Gastroesophageal sphincter (tissue), 4 donors: ENCODE results near the gene KYAT1. TPM values are rescaled to one million over a fixed set of nuclear protein-coding genes. Genes with fewer than 3 reads are reported as not detected.
A peak's percentile ranks its signal among the peaks of the same experiment; 100 is the strongest.

Experiments
- ATAC-seq: fragments of 150-250 bp; one replicate; pipeline ENCODE4 v1.9.1; 2016; ENCODE audit warnings: mild to moderate bottlenecking, moderate library complexity
- H3K27ac ChIP-seq, 4 donors: fragments of 200-600 bp; sonication (generic) in 3 of 4; 1 replicate in 3 of 4; 2 replicates in 1 of 4; pipeline ENCODE4 v1.5.1; 2016 to 2019
- H3K27me3 ChIP-seq: fragments of 200-600 bp; sonication (generic); one replicate; pipeline ENCODE4 v1.5.1; 2019
- H3K36me3 ChIP-seq, 2 donors: fragments of 200-600 bp; sonication (generic); one replicate each; pipeline ENCODE4 v1.5.1; 2019; ENCODE audit warnings: control low read depth in 1 of 2
- H3K4me1 ChIP-seq, 3 donors: fragments of 200-600 bp; sonication (generic); 1 replicate in 2 of 3; 2 replicates in 1 of 3; pipeline ENCODE4 v1.5.1; 2016 to 2019; ENCODE audit warnings: control low read depth in 2 of 3
- H3K4me3 ChIP-seq, 2 donors: fragments of 200-600 bp; sonication (generic); one replicate each; pipeline ENCODE4 v1.5.1; 2019; ENCODE audit warnings: mild to moderate bottlenecking in 1 of 2, moderate library complexity in 1 of 2
- H3K9me3 ChIP-seq, 3 donors: fragments of 200-600 bp; sonication (generic); one replicate each; pipeline ENCODE4 v1.5.1; 2017 to 2019; ENCODE audit warnings: control low read depth in 2 of 3
- CTCF ChIP-seq, 4 experiments: fragments of 200-600 bp in 2 of 4; fragments of 450-650 bp in 2 of 4; sonication (generic) in 1 of 4; IDR thresholded peaks; one replicate each; pipeline ENCODE4 v1.5.1; 2017 to 2019; ENCODE audit warnings: antibody characterized with exemption in 4 of 4, mild to moderate bottlenecking in 2 of 4, moderate library complexity in 2 of 4
- EP300 ChIP-seq: sonication (generic); formaldehyde crosslinking; IDR thresholded peaks from one replicate; pipeline ENCODE4 v1.6.1; 2017; ENCODE audit warnings: antibody characterized with exemption, mild to moderate bottlenecking
- POLR2A ChIP-seq, 2 donors: fragments of 450-650 bp; IDR thresholded peaks; one replicate each; pipeline ENCODE4 v1.6.1; 2017; ENCODE audit warnings: antibody characterized with exemption in 2 of 2, mild to moderate bottlenecking in 2 of 2, moderate library complexity in 1 of 2
- POLR2AphosphoS5 ChIP-seq: sonication (generic); formaldehyde crosslinking; IDR thresholded peaks from one replicate; pipeline ENCODE4 v1.6.1; 2017; ENCODE audit warnings: antibody characterized with exemption
- WGBS, 2 donors: methylation state at CpG; one replicate each; pipeline ENCODE4 v1.1.5; 2018; ENCODE audit warnings: low coverage in 1 of 2; 5-methylcytosine and 5-hydroxymethylcytosine counted together
- total RNA-seq, 4 donors: library from RNA; depleted of rRNA; stranded (reverse); fragments of >200 nt; gene quantifications; one replicate each; pipeline ENCODE4 v1.1.0, GENCODE V29; 2016

KYAT1 gene
- total RNA-seq, 4 donors from 2014 or later: 3.4 to 7.9 (median 4.8) TPM

GRCh38 chr9:128913048-128913900 is 31.5 kb upstream of the KYAT1 start:
- Histone ChIP-seq H3K27ac (peak overlapping the region in 3 of 4 donors; percentile 66 to 84 (median 78)), H3K27me3 (no peaks in the 10 kb centered on the region), H3K4me3 (no peak overlapping the region), H3K4me1 (peaks cover 0 to 88% (median 65%) of the 10 kb centered on the region in 3 donors), H3K9me3 (no peaks in the 10 kb centered on the region), H3K36me3 (peaks cover 0 to 55% of the 10 kb centered on the region in 2 donors)
- WGBS, 2 donors: 59 to 83% methylated on average over 3 to 5 of the region's 15 CpGs
- TF ChIP-seq EP300: no peak
- TF ChIP-seq POLR2AphosphoS5: no peak
- TF ChIP-seq POLR2A (IDR thresholded peaks at IDR 0.05): no peak
- no peak for TF ChIP-seq CTCF (IDR thresholded peaks at IDR 0.05)
- no peak for ATAC-seq

GRCh38 chr9:128912270-128912853 is 30.6 kb upstream of the KYAT1 start:
- Histone ChIP-seq H3K4me3 (no peak overlapping the region), H3K27me3 (no peaks in the 10 kb centered on the region), H3K4me1 (peaks cover 0 to 83% (median 63%) of the 10 kb centered on the region in 3 donors), H3K36me3 (peaks cover 0 to 57% of the 10 kb centered on the region in 2 donors), H3K9me3 (no peaks in the 10 kb centered on the region), H3K27ac (peak overlapping the region in 3 of 4 donors; percentile 66 to 84 (median 78))
- TF ChIP-seq POLR2AphosphoS5 (peak; percentile 44), CTCF (IDR thresholded peaks at IDR 0.05) (no peak)
- no peak for ATAC-seq
- WGBS, 2 donors: 50 to 60% methylated on average over 9 to 14 of the region's 15 CpGs

GRCh38 chr9:128911529-128912035 is 29.8 kb upstream of the KYAT1 start:
- ATAC-seq: peak; percentile 69
- peaks cover 0 to 62% of the 10 kb centered on the region in 2 donors for H3K36me3 ChIP-seq
- TF ChIP-seq POLR2A (IDR thresholded peaks at IDR 0.05) (no peak), EP300 (no peak), POLR2AphosphoS5 (peak; percentile 50), CTCF (IDR thresholded peaks at IDR 0.05) (no peak)
- H3K9me3 ChIP-seq: no peaks in the 10 kb centered on the region
- WGBS, 2 donors: 56% methylated on average over 3 of the region's 8 CpGs; no CpG with 5 or more reads in 1 of the 2 donors
- peaks cover 0 to 75% (median 56%) of the 10 kb centered on the region in 3 donors for H3K4me1 ChIP-seq
- H3K27me3 ChIP-seq: no peaks in the 10 kb centered on the region
- H3K4me3 ChIP-seq: no peak overlapping the region
- peak overlapping the region in 3 of 4 donors; percentile 66 to 84 (median 78) for H3K27ac ChIP-seq

- TF ChIP-seq POLR2A (IDR thresholded peaks at IDR 0.05) (no peak), POLR2AphosphoS5 (no peak), CTCF (IDR thresholded peaks at IDR 0.05) (no peak), EP300 (no peak)
- ATAC-seq: no peak
- H3K27ac ChIP-seq: peak overlapping the region in 3 of 4 donors; percentile 66 to 84 (median 78)
- WGBS, 2 donors: 93% methylated on average over 3 of the region's 6 CpGs; no CpG with 5 or more reads in 1 of the 2 donors
- peaks cover 0 to 57% of the 10 kb centered on the region in 2 donors for H3K36me3 ChIP-seq
- H3K4me1 ChIP-seq: peaks cover 0 to 68% (median 50%) of the 10 kb centered on the region in 3 donors
- H3K9me3 ChIP-seq: no peaks in the 10 kb centered on the region
- H3K4me3 ChIP-seq: no peak overlapping the region
- H3K27me3 ChIP-seq: no peaks in the 10 kb centered on the region
These were observed 29.2 kb upstream of the KYAT1 start for GRCh38 chr9:128910906-128911305.
